ENCODE results near the gene IL12RB1. TPM values are rescaled to one million over a fixed set of nuclear protein-coding genes. Genes with fewer than 3 reads are reported as not detected.

IL12RB1 gene
- total and polyA plus RNA-seq, 10 of the 15 experiments (the other 5 are each of a cell fraction or from before 2014, with no cell fraction given) = 2.8 to 29.9 (median 17.6) TPM

GRCh38 chr19:18128044-18128443 is 41.3 kb upstream of the IL12RB1 start:
- ATAC-seq = no peak
- Histone ChIP-seq H3K4me1 (ENCODE audit: control insufficient read depth, insufficient read depth, low read length) (no peaks in the 10 kb centered on the region), H3K27ac (ENCODE audit: control insufficient read depth, insufficient read depth) (no peak overlapping the region), H3K9me3 (replicated peaks; ENCODE audit: control insufficient read depth, insufficient read depth, low read length) (no peaks in the 10 kb centered on the region), H3K36me3 (ENCODE audit: control insufficient read depth in 2 of 2, insufficient read depth in 2 of 2, low read length in 1 of 2) (peaks cover 22 to 23% of the 10 kb centered on the region in 2 experiments; a peak in 3 of 4 replicates), H3K27me3 (replicated peaks in 1 of 2; ENCODE audit: control insufficient read depth in 2 of 2, insufficient read depth in 2 of 2, low read length in 1 of 2) (no peaks in the 10 kb centered on the region), H3K79me2 (ENCODE audit: control insufficient read depth, insufficient read depth, low read length) (no peaks in the 10 kb centered on the region), H2AFZ (ENCODE audit: control insufficient read depth, low read depth, low read length) (no peak overlapping the region), H3K4me3 (no peak overlapping the region), H3K9ac (ENCODE audit: control insufficient read depth, insufficient read depth, low read length) (no peak overlapping the region), H3K4me2 (ENCODE audit: control insufficient read depth, insufficient read depth) (no peak overlapping the region), H4K20me1 (ENCODE audit: control insufficient read depth, insufficient read depth) (no peaks in the 10 kb centered on the region)
- FAIRE-seq = no peak
- no TSS peak for BruUV-seq (replicated peaks)
- POLR2A ChIA-PET = no interaction called here
- in situ Hi-C loops (cut with MboI) = no loop called here
- SMC1A ChIA-PET (ENCODE audit: uncharacterized antibody, unreplicated experiment) = interaction anchor here (0.5 kb wide), 1 partner anchor 36 kb away, joined by 3 read pairs; no protein-coding TSS in a partner anchor
- CTCF ChIA-PET = interaction anchor here (0.5 kb wide), 1 partner anchor 251 kb away, joined by 3 read pairs; no protein-coding TSS in a partner anchor
- DNase-seq (ENCODE audit: low read depth, low spot score) = no peak
- TF ChIP-seq EP300 (IDR thresholded peaks at IDR 0.05; ENCODE audit: borderline replicate concordance in 1 of 2, control insufficient read depth in 1 of 2, low read depth in 2 of 2, low read length in 2 of 2) = no peak
- RAD21 ChIA-PET (ENCODE audit: unreplicated experiment) = no interaction called here
- 95% methylated on average over 3 of the region's 3 CpGs for WGBS (ENCODE audit: insufficient coverage, insufficient replicate concordance, low lambda C conversion rate, missing lambda C conversion rate)
- intact Hi-C loops (cut with micrococcal nuclease; ENCODE audit: unreplicated experiment) = no loop called here

DNA sequence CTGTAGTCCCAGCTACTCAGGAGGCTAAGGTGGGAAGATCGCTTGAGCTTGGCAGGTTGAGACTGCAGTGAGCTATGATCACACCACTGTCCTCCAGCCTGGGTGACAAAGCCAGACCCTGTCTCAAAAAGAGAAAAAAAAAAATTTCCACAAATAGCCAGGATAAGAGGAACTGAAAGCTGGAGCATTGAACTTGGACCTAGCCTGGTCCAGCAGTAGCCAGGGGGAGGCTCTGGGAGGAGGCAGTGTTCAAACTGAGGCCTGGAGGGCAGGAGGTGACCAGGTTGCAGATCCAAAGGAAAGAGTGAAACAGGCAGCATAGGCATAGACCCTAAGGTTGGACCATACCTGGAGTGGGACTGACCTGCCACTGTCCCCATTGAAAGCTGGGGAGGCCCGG is 39.4 kb upstream of the IL12RB1 start:
- Histone ChIP-seq H3K79me2 (ENCODE audit: control insufficient read depth, insufficient read depth, low read length) (no peaks in the 10 kb centered on the region), H3K4me1 (ENCODE audit: control insufficient read depth, insufficient read depth, low read length) (no peaks in the 10 kb centered on the region), H3K9me3 (replicated peaks; ENCODE audit: control insufficient read depth, insufficient read depth, low read length) (no peaks in the 10 kb centered on the region), H3K36me3 (ENCODE audit: control insufficient read depth in 2 of 2, insufficient read depth in 2 of 2, low read length in 1 of 2) (peaks cover 19 to 32% of the 10 kb centered on the region in 2 experiments; a peak in 3 of 4 replicates), H3K4me3 (no peak overlapping the region), H3K4me2 (ENCODE audit: control insufficient read depth, insufficient read depth) (no peak overlapping the region), H4K20me1 (ENCODE audit: control insufficient read depth, insufficient read depth) (no peaks in the 10 kb centered on the region), H3K27ac (ENCODE audit: control insufficient read depth, insufficient read depth) (no peak overlapping the region), H3K9ac (ENCODE audit: control insufficient read depth, insufficient read depth, low read length) (no peak overlapping the region), H3K27me3 (replicated peaks in 1 of 2; ENCODE audit: control insufficient read depth in 2 of 2, insufficient read depth in 2 of 2, low read length in 1 of 2) (no peaks in the 10 kb centered on the region), H2AFZ (ENCODE audit: control insufficient read depth, low read depth, low read length) (no peak overlapping the region)
- ChIA-PET CTCF (interaction anchor here (0.6 to 1.5 kb wide), 2 partner anchors 35 to 64 kb away, joined by 3 read pairs; no protein-coding TSS in a partner anchor), POLR2A (no interaction called here), RAD21 (ENCODE audit: unreplicated experiment) (no interaction called here), SMC1A (ENCODE audit: uncharacterized antibody, unreplicated experiment) (interaction anchor here (0.9 to 1.1 kb wide), 2 partner anchors 9 to 16 kb away, joined by 3 read pairs; no protein-coding TSS in a partner anchor)
- in situ Hi-C loops (cut with MboI) (no loop called here), intact Hi-C loops (cut with micrococcal nuclease; ENCODE audit: unreplicated experiment) (no loop called here)
- TF ChIP-seq ETV6 (conservative IDR thresholded peaks at IDR 0.05 in 1 of 2, IDR thresholded peaks at IDR 0.05 in 1 of 2; ENCODE audit: borderline replicate concordance in 1 of 2, low read depth in 1 of 2) = no peak
- TF ChIP-seq MYB (IDR thresholded peaks at IDR 0.05; ENCODE audit: borderline replicate concordance, low read depth, low read length) = no peak
- WGBS (ENCODE audit: insufficient coverage, insufficient replicate concordance, low lambda C conversion rate, missing lambda C conversion rate) = 50% methylated on average over 2 of the region's 2 CpGs
- BruUV-seq (replicated peaks) = no TSS peak
- FAIRE-seq (no peak), ATAC-seq (no peak), DNase-seq (ENCODE audit: low read depth, low spot score) (no peak)

Measured in GM12878 (cell line).